ENCODE results near the gene GLB1L2.

DNA sequence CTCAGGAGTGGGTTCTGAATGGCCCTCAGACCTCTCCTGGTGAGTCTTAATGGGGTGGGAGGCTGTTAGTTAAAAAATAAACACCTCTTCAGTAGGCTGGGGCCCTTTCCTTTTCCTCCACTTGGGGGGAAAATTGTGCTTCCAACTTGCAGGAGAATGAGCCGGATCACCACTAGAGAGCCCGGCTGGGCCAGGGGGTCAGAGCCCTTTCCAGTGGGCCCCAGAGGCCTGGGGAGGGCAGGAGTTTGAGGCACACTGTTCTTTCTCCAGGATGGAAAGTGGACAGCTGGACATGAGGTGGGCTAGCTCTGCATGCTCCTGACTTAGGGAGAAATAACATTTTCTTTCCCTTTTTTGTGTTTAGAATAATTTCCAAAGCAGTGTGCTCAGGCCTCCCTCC lies 47.5 kb downstream of the GLB1L2 start:
- TF ChIP-seq, protein P1, sequence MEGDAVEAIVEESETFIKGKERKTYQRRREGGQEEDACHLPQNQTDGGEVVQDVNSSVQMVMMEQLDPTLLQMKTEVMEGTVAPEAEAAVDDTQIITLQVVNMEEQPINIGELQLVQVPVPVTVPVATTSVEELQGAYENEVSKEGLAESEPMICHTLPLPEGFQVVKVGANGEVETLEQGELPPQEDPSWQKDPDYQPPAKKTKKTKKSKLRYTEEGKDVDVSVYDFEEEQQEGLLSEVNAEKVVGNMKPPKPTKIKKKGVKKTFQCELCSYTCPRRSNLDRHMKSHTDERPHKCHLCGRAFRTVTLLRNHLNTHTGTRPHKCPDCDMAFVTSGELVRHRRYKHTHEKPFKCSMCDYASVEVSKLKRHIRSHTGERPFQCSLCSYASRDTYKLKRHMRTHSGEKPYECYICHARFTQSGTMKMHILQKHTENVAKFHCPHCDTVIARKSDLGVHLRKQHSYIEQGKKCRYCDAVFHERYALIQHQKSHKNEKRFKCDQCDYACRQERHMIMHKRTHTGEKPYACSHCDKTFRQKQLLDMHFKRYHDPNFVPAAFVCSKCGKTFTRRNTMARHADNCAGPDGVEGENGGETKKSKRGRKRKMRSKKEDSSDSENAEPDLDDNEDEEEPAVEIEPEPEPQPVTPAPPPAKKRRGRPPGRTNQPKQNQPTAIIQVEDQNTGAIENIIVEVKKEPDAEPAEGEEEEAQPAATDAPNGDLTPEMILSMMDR (IDR thresholded peaks at IDR 0.05; ENCODE audit: insufficient read depth, low read length) = no peak
- TF ChIP-seq SPI1 (IDR thresholded peaks at IDR 0.05; ENCODE audit: borderline replicate concordance, low read depth) = no peak
- TF ChIP-seq POLR2AphosphoS5 (IDR thresholded peaks at IDR 0.05; ENCODE audit: low read depth) = no peak
- TF ChIP-seq, protein P2, sequence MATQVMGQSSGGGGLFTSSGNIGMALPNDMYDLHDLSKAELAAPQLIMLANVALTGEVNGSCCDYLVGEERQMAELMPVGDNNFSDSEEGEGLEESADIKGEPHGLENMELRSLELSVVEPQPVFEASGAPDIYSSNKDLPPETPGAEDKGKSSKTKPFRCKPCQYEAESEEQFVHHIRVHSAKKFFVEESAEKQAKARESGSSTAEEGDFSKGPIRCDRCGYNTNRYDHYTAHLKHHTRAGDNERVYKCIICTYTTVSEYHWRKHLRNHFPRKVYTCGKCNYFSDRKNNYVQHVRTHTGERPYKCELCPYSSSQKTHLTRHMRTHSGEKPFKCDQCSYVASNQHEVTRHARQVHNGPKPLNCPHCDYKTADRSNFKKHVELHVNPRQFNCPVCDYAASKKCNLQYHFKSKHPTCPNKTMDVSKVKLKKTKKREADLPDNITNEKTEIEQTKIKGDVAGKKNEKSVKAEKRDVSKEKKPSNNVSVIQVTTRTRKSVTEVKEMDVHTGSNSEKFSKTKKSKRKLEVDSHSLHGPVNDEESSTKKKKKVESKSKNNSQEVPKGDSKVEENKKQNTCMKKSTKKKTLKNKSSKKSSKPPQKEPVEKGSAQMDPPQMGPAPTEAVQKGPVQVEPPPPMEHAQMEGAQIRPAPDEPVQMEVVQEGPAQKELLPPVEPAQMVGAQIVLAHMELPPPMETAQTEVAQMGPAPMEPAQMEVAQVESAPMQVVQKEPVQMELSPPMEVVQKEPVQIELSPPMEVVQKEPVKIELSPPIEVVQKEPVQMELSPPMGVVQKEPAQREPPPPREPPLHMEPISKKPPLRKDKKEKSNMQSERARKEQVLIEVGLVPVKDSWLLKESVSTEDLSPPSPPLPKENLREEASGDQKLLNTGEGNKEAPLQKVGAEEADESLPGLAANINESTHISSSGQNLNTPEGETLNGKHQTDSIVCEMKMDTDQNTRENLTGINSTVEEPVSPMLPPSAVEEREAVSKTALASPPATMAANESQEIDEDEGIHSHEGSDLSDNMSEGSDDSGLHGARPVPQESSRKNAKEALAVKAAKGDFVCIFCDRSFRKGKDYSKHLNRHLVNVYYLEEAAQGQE (IDR thresholded peaks at IDR 0.05; ENCODE audit: insufficient replicate concordance, low read depth) = no peak
- no peak for TF ChIP-seq GABPA (IDR thresholded peaks at IDR 0.05; ENCODE audit: low read depth)
